Neuronal stem cell (in vitro differentiated cells): ENCODE measurements around the gene HSFX3.
"Not testable (repeated sequence)": the region's sequence is repeated elsewhere in the genome, so short reads cannot be mapped to it uniquely, and the experiment has no call there.

Experiments
- DNase-seq: peaks from one replicate; pipeline ENCODE4 v3.0.0-alpha.2; 2013; ENCODE audit warnings: low spot score
- H2AFZ ChIP-seq: one replicate; pipeline ENCODE4 v1.6.1; 2013; ENCODE audit warnings: mild to moderate bottlenecking, low read length, inconsistent platforms
- H2AK5ac ChIP-seq: 2 replicates; pipeline ENCODE4 v1.6.1; 2013; ENCODE audit warnings: low read depth, mild to moderate bottlenecking, inconsistent platforms, low read length, moderate library complexity, mixed read lengths
- H2BK120ac ChIP-seq: 2 replicates; pipeline ENCODE4 v1.6.1; 2013; ENCODE audit warnings: low read depth, mild to moderate bottlenecking, inconsistent platforms, low read length, moderate library complexity, mixed read lengths
- H2BK12ac ChIP-seq: one replicate; pipeline ENCODE4 v1.6.1; 2013; ENCODE audit warnings: low read length, inconsistent platforms
- H2BK15ac ChIP-seq: 2 replicates; pipeline ENCODE4 v1.6.1; 2013; ENCODE audit warnings: mild to moderate bottlenecking, low read length, inconsistent platforms, mixed read lengths
- H2BK5ac ChIP-seq: one replicate; pipeline ENCODE4 v1.6.1; 2013; ENCODE audit warnings: inconsistent platforms, mild to moderate bottlenecking, low read length, moderate library complexity
- H3K14ac ChIP-seq: one replicate; pipeline ENCODE4 v1.6.1; 2013; ENCODE audit warnings: low read length, inconsistent platforms
- H3K18ac ChIP-seq: 2 replicates; pipeline ENCODE4 v1.6.1; 2013; ENCODE audit warnings: low read length, inconsistent platforms
- H3K23ac ChIP-seq: 2 replicates; pipeline ENCODE4 v1.6.1; 2013; ENCODE audit warnings: low read depth, mild to moderate bottlenecking, mixed read lengths, low read length, inconsistent platforms; ENCODE audit not compliant: poor library complexity
- H3K27ac ChIP-seq: replicated peaks from 3 replicates; pipeline ENCODE4 v1.5.1; 2013; ENCODE audit warnings: low read length, inconsistent platforms
- H3K27me3 ChIP-seq, 3 experiments: 2 replicates each; pipeline ENCODE4 v1.6.1; 2013; ENCODE audit warnings: low read length in 3 of 3, mild to moderate bottlenecking in 2 of 3, inconsistent platforms in 1 of 3, low read depth in 1 of 3, mixed read lengths in 1 of 3, moderate library complexity in 1 of 3; ENCODE audit not compliant: control insufficient read depth in 3 of 3, insufficient read depth in 3 of 3
- H3K36me3 ChIP-seq, 2 donors: replicated peaks in 1 of 2; 2 replicates each; pipeline ENCODE4 v1.6.1; 2013; ENCODE audit warnings: low read length in 2 of 2; ENCODE audit not compliant: control insufficient read depth in 2 of 2, insufficient read depth in 2 of 2
- H3K4ac ChIP-seq: 2 replicates; pipeline ENCODE4 v1.6.1; 2013; ENCODE audit warnings: inconsistent platforms, mild to moderate bottlenecking, low read length, moderate library complexity
- H3K4me1 ChIP-seq, 2 donors: 1 replicate in 1 of 2; 2 replicates in 1 of 2; pipeline ENCODE4 v1.6.1; 2013; ENCODE audit warnings: low read length in 2 of 2, low read depth in 1 of 2; ENCODE audit not compliant: control insufficient read depth in 2 of 2, insufficient read depth in 1 of 2
- H3K4me2 ChIP-seq: one replicate; pipeline ENCODE4 v1.6.1; 2013; ENCODE audit warnings: mild to moderate bottlenecking, low read length, inconsistent platforms; ENCODE audit not compliant: insufficient read depth, poor library complexity, severe bottlenecking
- H3K4me3 ChIP-seq, 2 donors: 2 replicates each; pipeline ENCODE4 v1.5.1; 2013; ENCODE audit warnings: low read length in 2 of 2, mild to moderate bottlenecking in 2 of 2, inconsistent platforms in 1 of 2, moderate library complexity in 1 of 2
- H3K79me1 ChIP-seq: one replicate; pipeline ENCODE4 v1.6.1; 2013; ENCODE audit warnings: low read depth, mild to moderate bottlenecking, inconsistent platforms, low read length, moderate library complexity
- H3K9ac ChIP-seq: one replicate; pipeline ENCODE4 v1.6.1; 2013; ENCODE audit warnings: mild to moderate bottlenecking, low read depth, low read length, inconsistent platforms; ENCODE audit not compliant: poor library complexity
- H3K9me3 ChIP-seq, 2 donors: replicated peaks in 1 of 2; 2 replicates each; pipeline versions ENCODE3 to v1.6.1; 2013; ENCODE audit warnings: low read length in 2 of 2, mild to moderate bottlenecking in 2 of 2, inconsistent platforms in 1 of 2, low read depth in 1 of 2, mixed read lengths in 1 of 2, moderate library complexity in 1 of 2; ENCODE audit not compliant: control insufficient read depth in 2 of 2, insufficient read depth in 1 of 2
- H4K8ac ChIP-seq: one replicate; pipeline ENCODE4 v1.6.1; 2013; ENCODE audit warnings: low read depth, mild to moderate bottlenecking, inconsistent platforms, low read length, moderate library complexity
- H4K91ac ChIP-seq: one replicate; pipeline ENCODE4 v1.6.1; 2013; ENCODE audit warnings: low read length, low read depth, mild to moderate bottlenecking, inconsistent platforms; ENCODE audit not compliant: poor library complexity
- WGBS, 2 donors: extraction: QIAGEN DNeasy Blood & Tissue Kit; methylation state at CpG; one replicate each; pipeline ENCODE4 v1.1.7; 2013; ENCODE audit warnings: missing lambda C conversion rate in 2 of 2, mixed read lengths in 1 of 2; ENCODE audit not compliant: insufficient read length in 2 of 2, insufficient replicate concordance in 1 of 2; ENCODE audit errors: extremely low coverage in 2 of 2; 5-methylcytosine and 5-hydroxymethylcytosine counted together

Gene HSFX3

DNA sequence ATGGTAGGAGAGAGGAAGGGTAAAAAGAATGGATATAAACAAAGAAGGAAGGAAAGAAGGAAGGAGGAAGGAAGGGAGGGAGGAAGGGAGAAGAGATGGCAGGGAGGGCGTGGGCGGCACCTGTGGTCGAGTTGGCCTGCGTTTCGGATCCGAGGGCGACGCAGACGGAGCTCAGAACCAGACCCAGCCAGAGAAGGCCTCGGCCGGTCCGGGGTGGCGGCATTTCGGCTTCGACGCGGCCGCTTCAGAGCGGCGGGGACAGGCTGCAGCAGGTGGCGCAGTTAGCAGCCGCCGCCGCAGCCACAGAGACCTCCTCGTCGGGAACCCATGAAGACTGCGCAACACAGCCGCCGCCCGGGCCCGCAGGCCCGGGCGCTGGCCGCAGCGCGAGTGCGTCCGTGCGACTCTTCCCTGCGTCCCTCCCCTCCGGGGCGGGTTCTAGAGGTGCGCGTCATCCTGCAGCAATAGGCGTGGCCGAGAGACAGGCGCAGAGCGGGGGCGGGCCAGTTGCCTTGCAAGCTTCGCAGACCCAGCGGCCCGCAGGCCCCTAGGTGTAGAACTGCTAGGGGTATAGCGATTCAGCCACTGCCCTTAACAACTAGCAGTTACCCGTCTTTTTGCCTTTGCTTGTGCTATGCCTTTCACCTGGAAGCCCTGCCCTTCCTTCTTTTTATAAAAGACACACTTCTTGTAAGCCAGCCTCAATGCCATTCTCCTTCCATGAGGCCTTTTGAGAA lies 44.6 kb downstream of the HSFX3 start, which contains the start of gene IDS:
Gene IDS (minus strand): TSS at position 392 of the 737 bp plus-strand sequence. CDS start 169 bp downstream, at position 223.
- Histone ChIP-seq H2BK120ac (no peak within 1 kb of the TSS), H3K79me1 (no peaks in the 10 kb centered on the region), H3K4me3 (peak within 1 kb of the TSS; percentile 70 to 90), H3K27me3 (peaks cover 0 to 4% (median 0%) of the 10 kb centered on the region in 3 experiments), H2BK12ac (no peak within 1 kb of the TSS), H3K14ac (no peak within 1 kb of the TSS), H3K9ac (peak within 1 kb of the TSS; percentile 21), H3K4ac (no peak within 1 kb of the TSS), H2BK5ac (no peak within 1 kb of the TSS), H4K91ac (no peak within 1 kb of the TSS), H3K36me3 (peaks cover 7 to 21% of the 10 kb centered on the region in 2 donors), H3K18ac (peak within 1 kb of the TSS; percentile 83), H3K4me2 (peak within 1 kb of the TSS; percentile 49), H3K27ac (no peak within 1 kb of the TSS), H3K23ac (peak within 1 kb of the TSS; percentile 43), H3K4me1 (peaks cover 4% of the 10 kb centered on the region in 2 donors), H2AFZ (peak within 1 kb of the TSS; percentile 85), H2BK15ac (no peak within 1 kb of the TSS), H3K9me3 (no peaks in the 10 kb centered on the region), H4K8ac (no peak within 1 kb of the TSS), H2AK5ac (no peak within 1 kb of the TSS)
- DNase-seq, result peak; percentile 62
- WGBS, 2 donors, result no CpG with 5 or more reads among the region's 54 CpGs

DNA sequence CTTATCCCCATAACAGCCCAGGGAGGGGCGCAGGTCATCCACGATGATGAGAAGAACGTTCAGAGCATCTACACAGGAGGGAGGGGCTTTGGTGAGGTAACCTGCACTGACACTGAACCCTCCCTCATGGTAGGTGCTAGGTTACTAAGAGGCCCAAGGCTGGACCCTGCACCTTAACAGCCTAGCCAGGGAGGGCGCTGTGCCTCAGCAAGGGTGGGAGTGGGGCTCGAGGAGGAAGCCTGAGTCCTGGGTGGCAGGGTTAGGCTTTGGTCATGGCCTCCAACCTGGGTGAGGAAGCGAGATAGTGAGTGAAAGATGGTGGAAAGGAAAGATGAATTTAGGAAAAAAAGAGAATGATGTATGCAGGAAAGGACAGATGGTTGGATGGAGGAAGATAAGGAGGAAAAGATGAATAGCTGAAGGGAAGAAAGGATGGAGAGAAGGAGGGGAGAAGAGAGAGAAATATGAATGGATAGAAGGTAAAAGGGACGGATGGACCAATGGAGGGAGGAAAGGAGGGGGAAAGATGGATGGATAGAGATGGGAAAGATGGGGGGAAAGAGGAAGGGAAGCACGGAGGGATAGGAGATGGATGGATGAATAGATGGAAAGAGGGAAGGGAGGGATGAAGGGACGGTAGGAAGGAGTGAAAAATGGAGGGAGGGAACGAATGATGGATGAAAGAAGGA lies 45.4 kb downstream of the HSFX3 start:
- H2AFZ ChIP-seq, result peak overlapping the region; percentile 85
- H2BK120ac ChIP-seq, result no peak overlapping the region
- H4K8ac ChIP-seq, result no peak overlapping the region
- no peak overlapping the region for H3K23ac ChIP-seq
- H2BK12ac ChIP-seq, result no peak overlapping the region
- H3K36me3 ChIP-seq, result peaks cover 7 to 26% of the 10 kb centered on the region in 2 donors
- H3K9ac ChIP-seq, result no peak overlapping the region
- no peak overlapping the region for H3K4ac ChIP-seq
- H3K79me1 ChIP-seq, result no peaks in the 10 kb centered on the region
- no peaks in the 10 kb centered on the region for H3K9me3 ChIP-seq
- no peak overlapping the region for H2BK15ac ChIP-seq
- H3K4me2 ChIP-seq, result peak overlapping the region; percentile 49
- H3K18ac ChIP-seq, result no peak overlapping the region
- peaks cover 4% of the 10 kb centered on the region in 2 donors for H3K4me1 ChIP-seq
- peak overlapping the region; percentile 70 to 90 for H3K4me3 ChIP-seq
- no peak overlapping the region for H3K14ac ChIP-seq
- H3K27ac ChIP-seq, result no peak overlapping the region
- H2BK5ac ChIP-seq, result no peak overlapping the region
- no peak overlapping the region for H2AK5ac ChIP-seq
- DNase-seq, result no peak
- 100% methylated on average over 4 of the region's 10 CpGs for WGBS, 2 donors
- H3K27me3 ChIP-seq, result no peaks in the 10 kb centered on the region
- no peak overlapping the region for H4K91ac ChIP-seq

DNA sequence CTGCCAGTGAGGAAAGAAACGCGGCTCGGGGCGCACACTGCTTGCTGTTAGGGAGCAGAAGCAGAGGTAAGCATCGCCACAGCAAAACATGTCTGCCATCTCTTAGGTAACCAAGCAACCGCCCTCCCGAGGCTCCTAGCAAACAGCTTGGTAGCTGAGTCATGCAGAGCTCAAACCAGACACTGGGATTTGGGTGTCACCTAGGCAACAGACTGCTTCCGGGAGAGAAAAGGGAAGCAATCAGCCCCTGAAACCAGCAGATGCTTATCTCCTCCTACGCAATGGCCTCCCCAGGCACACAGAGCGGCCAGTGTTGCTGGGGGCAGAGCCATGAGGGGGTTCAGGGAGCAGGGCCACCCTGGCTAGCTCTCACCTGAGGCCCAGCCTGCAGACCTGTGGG lies 46.3 kb downstream of the HSFX3 start:
- not testable (repeated sequence) for H3K23ac ChIP-seq, H3K14ac ChIP-seq, H4K8ac ChIP-seq, H3K4ac ChIP-seq, H3K27ac ChIP-seq, H2BK120ac ChIP-seq, H2BK15ac ChIP-seq, DNase-seq, H3K18ac ChIP-seq, H3K79me1 ChIP-seq, H2BK12ac ChIP-seq, H2AK5ac ChIP-seq, H3K27me3 ChIP-seq, H3K4me3 ChIP-seq, H2BK5ac ChIP-seq, H3K9ac ChIP-seq, H4K91ac ChIP-seq, H2AFZ ChIP-seq, H3K4me1 ChIP-seq, H3K9me3 ChIP-seq
- no CpG with 5 or more reads among the region's 10 CpGs for WGBS, 2 donors
- Histone ChIP-seq H3K36me3 (peaks cover 7 to 34% of the 10 kb centered on the region in 2 donors), H3K4me2 (peak overlapping the region; percentile 11)

DNA sequence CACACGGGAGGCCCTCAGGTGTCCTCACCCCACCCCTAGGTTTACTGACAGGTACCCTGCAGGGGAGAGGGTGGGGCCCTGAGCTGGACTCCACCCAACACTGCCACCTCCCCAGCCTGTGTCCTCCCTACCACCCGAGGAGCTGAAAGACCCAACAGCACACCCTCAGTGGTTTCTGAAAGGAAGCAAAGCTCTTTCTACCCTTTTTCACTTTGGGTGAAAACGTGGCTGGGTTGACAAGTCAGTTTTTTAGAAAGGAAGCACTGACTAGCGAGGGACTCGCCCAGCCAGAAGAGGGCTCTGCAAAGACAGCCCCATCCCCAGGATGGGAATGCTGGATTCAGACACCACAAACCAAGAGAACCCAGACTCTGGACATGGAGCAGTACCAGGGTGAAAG lies 46.8 kb downstream of the HSFX3 start:
- WGBS, 2 donors, result no CpG with 5 or more reads among the region's 5 CpGs
- DNase-seq, H3K23ac ChIP-seq, H2BK15ac ChIP-seq, H2BK5ac ChIP-seq, H2BK120ac ChIP-seq, H3K27ac ChIP-seq, H2AFZ ChIP-seq, H3K4me2 ChIP-seq, H3K4me1 ChIP-seq, H3K79me1 ChIP-seq, H2AK5ac ChIP-seq, H3K4ac ChIP-seq, H4K91ac ChIP-seq, H2BK12ac ChIP-seq, H3K4me3 ChIP-seq, H3K14ac ChIP-seq, H3K27me3 ChIP-seq, H3K18ac ChIP-seq, H3K9me3 ChIP-seq, H4K8ac ChIP-seq, H3K9ac ChIP-seq: not testable (repeated sequence)
- peaks cover 10 to 38% of the 10 kb centered on the region in 2 donors for H3K36me3 ChIP-seq
